T-cell (primary cell): ENCODE data around the gene LRRC4C. TPM values are rescaled to one million over a fixed set of nuclear protein-coding genes. Genes with fewer than 3 reads are reported as not detected.

Source experiments
- ATAC-seq, 4 experiments: fragments of 200-7000 bp in 3 of 4; fragments of 150-1000 bp in 1 of 4; cut with Tn5 transposase; replicated peaks in 1 of 4; 1 replicate in 3 of 4; 2 replicates in 1 of 4; pipeline ENCODE4 v1.10.0; 2021; ENCODE audit warnings: moderate library complexity in 3 of 4, mild to moderate bottlenecking in 2 of 4, moderate number of reproducible peaks in 1 of 4
- CTCF ChIA-PET, 2 donors: fragments of 300-600 bp; sonication (Branson Sonifier 250); formaldehyde crosslinking; loops; one replicate each; lab custom pipeline; 2022; ENCODE audit warnings: antibody characterized with exemption in 2 of 2; lab: Charles Lee
- POLR2A ChIA-PET, 2 donors: fragments of 300-600 bp; sonication (Branson Sonifier 250); formaldehyde crosslinking; loops; one replicate each; lab custom pipeline; 2022; ENCODE audit warnings: antibody characterized with exemption in 2 of 2; lab: Charles Lee
- DNase-seq, 35 experiments: peaks; one replicate each; pipeline versions ENCODE4 v3.0.0 to v3.0.0-alpha.2; 2013 to 2023
- H3K27ac ChIP-seq: one replicate; pipeline ENCODE4 v1.5.1; 2013; ENCODE audit warnings: low read length
- H3K27me3 ChIP-seq, 2 experiments: replicated peaks in 1 of 2; 1 replicate in 1 of 2; 2 replicates in 1 of 2; pipeline versions ENCODE4 v1.6.1 to v1.7.0; 2013; ENCODE audit warnings: low read length in 1 of 2, mixed read lengths in 1 of 2; ENCODE audit not compliant: control insufficient read depth in 2 of 2, insufficient read depth in 2 of 2; ENCODE audit errors: extremely low read depth in 1 of 2
- H3K36me3 ChIP-seq, 2 donors: 1 replicate in 1 of 2; 2 replicates in 1 of 2; pipeline versions ENCODE4 v1.6.1 to v1.7.0; 2013; ENCODE audit warnings: low read length in 1 of 2; ENCODE audit not compliant: control insufficient read depth in 2 of 2, insufficient read depth in 1 of 2; ENCODE audit errors: extremely low read depth in 1 of 2
- H3K4me1 ChIP-seq, 2 experiments: 1 replicate in 1 of 2; 2 replicates in 1 of 2; pipeline versions ENCODE4 v1.6.1 to v1.7.0; 2013; ENCODE audit warnings: low read length in 2 of 2, mixed read lengths in 1 of 2; ENCODE audit not compliant: insufficient read depth in 2 of 2, control insufficient read depth in 1 of 2; ENCODE audit errors: extremely low read depth in 1 of 2
- H3K4me3 ChIP-seq, 2 donors: 1 replicate in 1 of 2; 2 replicates in 1 of 2; pipeline versions ENCODE4 v1.5.1 to v1.7.0; 2013; ENCODE audit warnings: mild to moderate bottlenecking in 2 of 2, low read length in 1 of 2, moderate library complexity in 1 of 2; ENCODE audit not compliant: control insufficient read depth in 1 of 2; ENCODE audit errors: extremely low read depth in 1 of 2
- H3K9me3 ChIP-seq: 2 replicates; pipeline ENCODE4 v1.7.0; 2013
- H3K27ac Mint-ChIP-seq, 2 donors: one replicate each; pipeline ENCODE4 v1.8.0; 2020 to 2021; ENCODE audit warnings: mild to moderate bottlenecking in 2 of 2, mixed read lengths in 2 of 2
- H3K27me3 Mint-ChIP-seq, 2 donors: one replicate each; pipeline ENCODE4 v1.8.0; 2021 to 2022; ENCODE audit warnings: mixed read lengths in 2 of 2
- H3K36me3 Mint-ChIP-seq: one replicate; pipeline ENCODE4 v1.8.0; 2021; ENCODE audit warnings: mixed read lengths
- H3K4me1 Mint-ChIP-seq, 3 donors: one replicate each; pipeline ENCODE4 v1.8.0; 2020 to 2022; ENCODE audit warnings: mixed read lengths in 3 of 3, mild to moderate bottlenecking in 1 of 3
- H3K4me3 Mint-ChIP-seq, 3 donors: one replicate each; pipeline ENCODE4 v1.8.0; 2020 to 2022; ENCODE audit warnings: mild to moderate bottlenecking in 3 of 3, mixed read lengths in 3 of 3, moderate library complexity in 3 of 3
- H3K9me3 Mint-ChIP-seq, 3 donors: one replicate each; pipeline ENCODE4 v1.8.0; 2020 to 2022; ENCODE audit warnings: mixed read lengths in 3 of 3
- WGBS: methylation state at CpG from one replicate; pipeline ENCODE4 v1.1.5; 2013; ENCODE audit warnings: missing lambda C conversion rate; ENCODE audit not compliant: insufficient coverage; 5-methylcytosine and 5-hydroxymethylcytosine counted together
- total RNA-seq, 35 experiments: library from RNA in 6 of 35; stranded (reverse) in 6 of 35; fragments of 120-200 nt in 1 of 35; gene quantifications; one replicate each; pipeline versions ENCODE4 v1.2.1 to v1.2.4 and lab custom pipeline; 2013 to 2026

The LRRC4C gene
- total RNA-seq, 5 donors from 2014 or later (not counting 1 experiment from before 2014, with no cell fraction given), result not detected

DNA sequence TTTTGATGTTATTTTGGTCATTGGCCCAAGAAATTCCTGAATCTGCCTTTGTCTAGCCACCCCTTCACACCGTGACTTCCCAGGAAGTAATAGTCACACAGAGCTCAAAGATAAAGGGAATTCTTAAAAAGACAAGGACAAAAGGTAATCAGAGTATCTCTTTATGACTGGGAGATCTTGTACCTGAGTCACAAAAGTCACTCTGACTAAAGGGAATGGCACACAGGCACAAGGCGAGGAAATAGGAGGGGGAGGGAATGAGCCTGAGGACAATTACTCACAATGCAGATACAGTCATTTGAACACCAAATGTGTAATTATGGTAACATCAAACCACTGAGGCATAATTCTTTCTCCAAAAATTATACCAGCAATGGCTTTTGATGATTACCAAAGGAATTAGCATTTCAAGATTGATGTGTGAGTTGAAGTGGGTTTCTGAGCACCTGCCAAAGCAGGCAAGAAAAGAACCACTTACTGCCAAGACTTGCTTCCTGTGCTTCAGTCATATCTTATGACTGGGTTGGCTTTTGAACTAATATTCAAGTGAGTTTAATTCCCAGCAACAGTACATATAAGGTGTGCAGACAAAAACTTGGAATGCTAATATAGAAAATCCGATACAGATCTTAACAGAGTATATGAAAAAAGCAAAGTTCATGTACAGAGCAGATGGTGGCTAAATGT lies 856.4 kb downstream of the LRRC4C start:
- Mint-ChIP-seq H3K36me3 (no peaks in the 10 kb centered on the region), H3K9me3 (peaks cover 30 to 40% (median 38%) of the 10 kb centered on the region in 3 donors), H3K4me3 (no peak overlapping the region), H3K4me1 (no peaks in the 10 kb centered on the region), H3K27me3 (no peaks in the 10 kb centered on the region), H3K27ac (no peak overlapping the region)
- no peak overlapping the region for H3K4me3 ChIP-seq
- CTCF ChIA-PET, result no interaction called here
- 100% methylated on average over 1 of the region's 3 CpGs for WGBS
- POLR2A ChIA-PET, result no interaction called here
- ATAC-seq (no peak), DNase-seq (no peak)
- H3K4me1 ChIP-seq, result no peaks in the 10 kb centered on the region
- no peaks in the 10 kb centered on the region for H3K27me3 ChIP-seq
- no peaks in the 10 kb centered on the region for H3K36me3 ChIP-seq
- H3K27ac ChIP-seq, result no peak overlapping the region
- peaks cover 2% of the 10 kb centered on the region for H3K9me3 ChIP-seq

- Histone ChIP-seq H3K36me3 (no peaks in the 10 kb centered on the region), H3K27me3 (no peaks in the 10 kb centered on the region), H3K27ac (no peak overlapping the region), H3K4me3 (no peak overlapping the region), H3K4me1 (no peaks in the 10 kb centered on the region), H3K9me3 (peaks cover 4% of the 10 kb centered on the region)
- CTCF ChIA-PET, result no interaction called here
- H3K27ac Mint-ChIP-seq, result no peak overlapping the region
- no peaks in the 10 kb centered on the region for H3K36me3 Mint-ChIP-seq
- POLR2A ChIA-PET, result no interaction called here
- H3K27me3 Mint-ChIP-seq, result no peaks in the 10 kb centered on the region
- ATAC-seq, result no peak
- no peak overlapping the region for H3K4me3 Mint-ChIP-seq
- H3K9me3 Mint-ChIP-seq, result peaks cover 18 to 36% (median 24%) of the 10 kb centered on the region in 3 donors
- WGBS, result no CpG with 5 or more reads among the region's 5 CpGs
- DNase-seq, result no peak
- no peaks in the 10 kb centered on the region for H3K4me1 Mint-ChIP-seq
Observed at GRCh38 chr11:40597546-40598113, 861.8 kb downstream of the LRRC4C start.

- ChIA-PET POLR2A (no interaction called here), CTCF (no interaction called here)
- no peak overlapping the region for H3K27ac Mint-ChIP-seq
- no peak for DNase-seq
- no peaks in the 10 kb centered on the region for H3K27me3 Mint-ChIP-seq
- no CpG with 5 or more reads among the region's 1 CpG for WGBS
- H3K4me3 Mint-ChIP-seq, result no peak overlapping the region
- no peak for ATAC-seq
- no peaks in the 10 kb centered on the region for H3K27me3 ChIP-seq
- H3K36me3 Mint-ChIP-seq, result no peaks in the 10 kb centered on the region
- no peak overlapping the region for H3K4me3 ChIP-seq
- no peaks in the 10 kb centered on the region for H3K4me1 Mint-ChIP-seq
- no peaks in the 10 kb centered on the region for H3K4me1 ChIP-seq
- H3K36me3 ChIP-seq, result no peaks in the 10 kb centered on the region
- H3K9me3 Mint-ChIP-seq, result peaks cover 7 to 16% (median 12%) of the 10 kb centered on the region in 3 donors
- no peak overlapping the region for H3K27ac ChIP-seq
- peaks cover 3% of the 10 kb centered on the region for H3K9me3 ChIP-seq
Observed at GRCh38 chr11:40573254-40573891, 886.1 kb downstream of the LRRC4C start.

GRCh38 chr11:40569947-40570531 lies 889.4 kb downstream of the LRRC4C start:
- Histone ChIP-seq H3K4me3 (no peak overlapping the region), H3K4me1 (no peaks in the 10 kb centered on the region), H3K36me3 (no peaks in the 10 kb centered on the region), H3K27ac (no peak overlapping the region), H3K27me3 (no peaks in the 10 kb centered on the region), H3K9me3 (peaks cover 3% of the 10 kb centered on the region)
- Mint-ChIP-seq H3K27ac (no peak overlapping the region), H3K4me1 (no peaks in the 10 kb centered on the region), H3K36me3 (no peaks in the 10 kb centered on the region), H3K4me3 (no peak overlapping the region), H3K9me3 (peaks cover 4 to 19% (median 15%) of the 10 kb centered on the region in 3 donors), H3K27me3 (no peaks in the 10 kb centered on the region)
- WGBS, result 38% methylated on average over 1 of the region's 1 CpG
- DNase-seq (no peak), ATAC-seq (no peak)
- CTCF ChIA-PET, result no interaction called here
- POLR2A ChIA-PET, result no interaction called here

- no peaks in the 10 kb centered on the region for H3K4me1 ChIP-seq
- ChIA-PET CTCF (no interaction called here), POLR2A (no interaction called here)
- no CpG with 5 or more reads among the region's 1 CpG for WGBS
- H3K9me3 ChIP-seq, result peaks cover 3% of the 10 kb centered on the region
- Mint-ChIP-seq H3K27ac (no peak overlapping the region), H3K36me3 (no peaks in the 10 kb centered on the region), H3K9me3 (peaks cover 10 to 19% (median 17%) of the 10 kb centered on the region in 3 donors), H3K4me1 (no peaks in the 10 kb centered on the region), H3K4me3 (no peak overlapping the region), H3K27me3 (no peaks in the 10 kb centered on the region)
- no peak overlapping the region for H3K4me3 ChIP-seq
- ATAC-seq (no peak), DNase-seq (no peak)
- H3K27ac ChIP-seq, result no peak overlapping the region
- H3K36me3 ChIP-seq, result no peaks in the 10 kb centered on the region
- H3K27me3 ChIP-seq, result no peaks in the 10 kb centered on the region
Observed at GRCh38 chr11:40567392-40567791, 892.1 kb downstream of the LRRC4C start.

DNA sequence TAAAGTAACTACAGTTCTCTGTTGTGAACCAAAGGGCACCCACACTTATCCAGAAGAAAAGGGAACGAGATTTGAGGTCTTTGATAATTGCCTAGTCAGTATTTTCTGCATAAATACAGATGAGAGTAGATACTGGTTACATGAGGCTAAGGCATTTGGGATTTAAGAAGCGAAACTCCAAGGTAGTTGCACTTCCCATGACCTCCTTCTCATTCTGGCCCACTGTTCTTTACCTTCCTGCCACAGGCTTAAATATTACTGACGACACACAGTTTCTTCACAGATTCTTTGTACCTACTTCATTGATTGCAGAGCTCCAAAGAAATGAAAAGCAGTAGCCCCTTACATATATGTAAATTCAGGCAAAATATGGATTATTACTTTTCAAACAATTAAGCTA lies 915.3 kb downstream of the LRRC4C start:
- Mint-ChIP-seq H3K36me3 (no peaks in the 10 kb centered on the region), H3K27me3 (no peaks in the 10 kb centered on the region), H3K4me3 (no peak overlapping the region), H3K9me3 (peaks cover 12 to 26% (median 26%) of the 10 kb centered on the region in 3 donors), H3K27ac (no peak overlapping the region), H3K4me1 (no peaks in the 10 kb centered on the region)
- Histone ChIP-seq H3K9me3 (peaks cover 2% of the 10 kb centered on the region), H3K4me1 (no peaks in the 10 kb centered on the region), H3K36me3 (no peaks in the 10 kb centered on the region), H3K27me3 (no peaks in the 10 kb centered on the region), H3K4me3 (no peak overlapping the region), H3K27ac (no peak overlapping the region)
- ATAC-seq (no peak), DNase-seq (no peak)
- ChIA-PET POLR2A (no interaction called here), CTCF (no interaction called here)
- no CpG with 5 or more reads among the region's 3 CpGs for WGBS
